Stimulated activated naive CD8-positive, alpha-beta T cell treated with anti-CD3 and anti-CD28 coated beads, Interleukin-15, Interleukin-2, amounts not matched to agents 100 U/mL and 50 U/mL, for 24 hours (primary cell): ENCODE measurements around the gene DTNBP1.
A peak's percentile ranks its signal among the peaks of the same experiment; 100 is the strongest.

Source experiments
- ATAC-seq: fragments of 150-1000 bp; cut with Tn5 transposase; one replicate; pipeline ENCODE4 v1.10.0; 2021
- DNase-seq: peaks from one replicate; pipeline ENCODE4 v3.0.0; 2021

Gene DTNBP1

DNA sequence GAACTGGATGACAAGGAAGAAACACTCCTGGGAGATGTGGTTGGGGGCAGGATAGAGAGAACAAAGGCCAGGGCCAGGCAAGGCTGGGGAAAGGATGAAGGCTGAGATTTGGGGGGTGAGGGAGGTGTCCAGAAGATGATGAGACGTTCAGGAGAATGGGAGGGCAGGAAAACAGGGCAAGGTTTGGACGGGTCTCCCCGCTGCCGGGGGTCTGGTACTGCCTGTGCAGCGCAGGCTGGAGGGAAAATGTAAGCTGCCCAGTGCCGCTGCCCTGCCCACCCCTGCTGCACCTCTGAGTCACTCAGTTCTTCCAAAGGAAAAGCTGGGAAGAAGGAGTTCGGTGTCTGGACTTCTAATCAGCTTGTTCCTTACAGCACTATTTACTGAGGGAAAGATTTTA, 130.9 kb downstream of the DTNBP1 start:
- DNase-seq (no peak), ATAC-seq (no peak)

DNA sequence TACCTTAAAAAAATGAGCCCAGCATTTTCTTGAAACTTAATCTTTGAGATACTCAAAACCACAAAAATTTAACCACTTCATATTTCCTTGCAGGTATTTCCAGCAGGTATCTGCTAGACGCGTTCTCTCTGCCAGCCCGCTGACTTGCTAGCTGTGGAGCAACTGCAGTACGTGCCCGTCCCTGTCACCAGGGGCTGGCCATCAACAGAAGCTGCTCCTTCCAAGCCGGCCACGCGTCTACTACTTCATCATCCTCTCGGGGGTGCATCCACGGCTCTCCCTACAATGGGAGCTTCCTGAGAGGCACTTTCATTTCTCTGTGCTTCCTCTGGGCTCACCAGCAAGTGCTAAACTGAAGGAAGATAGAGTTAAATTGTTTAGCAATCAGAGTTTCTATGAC, 132.4 kb downstream of the DTNBP1 start:
- DNase-seq (no peak), ATAC-seq (no peak)

DNA sequence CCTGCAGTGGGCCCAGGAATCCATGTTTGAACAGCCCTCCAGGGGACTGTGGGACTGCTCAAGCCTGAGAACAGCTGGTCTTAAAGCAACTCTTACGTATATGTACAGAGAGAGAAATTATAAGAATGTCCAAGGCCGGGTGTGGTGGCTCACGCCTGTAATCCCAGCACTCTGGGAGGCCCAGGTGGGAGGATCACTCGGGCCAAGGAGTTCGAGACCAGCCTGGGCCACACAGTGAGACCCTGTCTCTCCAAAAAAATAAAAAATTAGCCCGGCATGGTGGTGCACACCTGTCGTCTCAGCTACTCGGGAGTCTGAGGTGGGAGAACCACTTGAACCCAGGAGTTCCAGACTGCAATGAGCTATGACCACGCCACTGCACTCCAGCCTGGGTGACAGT, 134.0 kb downstream of the DTNBP1 start:
- no peak for DNase-seq
- no peak for ATAC-seq

DNA sequence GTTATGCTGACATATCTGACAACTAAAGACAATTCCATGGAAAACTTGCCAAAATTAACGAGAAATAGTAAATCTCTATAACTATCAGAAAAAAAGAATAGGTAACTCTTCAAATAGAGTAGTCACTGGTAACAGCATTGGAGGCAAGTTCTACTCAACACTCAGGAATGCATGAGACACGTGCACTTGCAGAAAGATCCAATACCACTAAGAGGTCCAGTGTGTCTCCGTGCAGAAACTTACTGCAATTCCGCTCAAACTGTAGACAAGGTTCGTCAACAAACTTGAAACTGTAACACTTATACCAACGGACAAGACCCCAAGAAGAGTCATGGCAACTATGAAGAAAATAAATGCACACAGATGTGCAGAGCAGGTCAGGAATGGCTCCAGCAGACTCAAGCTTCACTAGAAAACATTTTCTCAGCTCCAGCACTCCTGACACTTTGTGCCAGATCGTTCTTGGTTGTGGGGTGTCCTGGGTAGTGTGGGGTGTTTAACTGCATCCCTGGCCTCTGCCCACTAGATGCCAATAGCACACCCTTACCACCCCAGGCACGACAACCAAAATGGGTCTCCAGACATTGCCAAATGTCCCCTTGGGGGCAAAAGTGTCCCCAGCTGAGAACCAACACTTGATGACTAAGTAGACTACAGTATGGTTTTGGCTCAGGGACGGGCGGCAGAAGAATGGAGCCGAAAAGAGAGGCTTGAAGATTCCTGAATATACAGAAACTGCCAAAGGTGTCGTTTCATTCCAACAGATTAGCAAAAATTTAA, 134.8 kb downstream of the DTNBP1 start:
- ATAC-seq (no peak), DNase-seq (no peak)

DNA sequence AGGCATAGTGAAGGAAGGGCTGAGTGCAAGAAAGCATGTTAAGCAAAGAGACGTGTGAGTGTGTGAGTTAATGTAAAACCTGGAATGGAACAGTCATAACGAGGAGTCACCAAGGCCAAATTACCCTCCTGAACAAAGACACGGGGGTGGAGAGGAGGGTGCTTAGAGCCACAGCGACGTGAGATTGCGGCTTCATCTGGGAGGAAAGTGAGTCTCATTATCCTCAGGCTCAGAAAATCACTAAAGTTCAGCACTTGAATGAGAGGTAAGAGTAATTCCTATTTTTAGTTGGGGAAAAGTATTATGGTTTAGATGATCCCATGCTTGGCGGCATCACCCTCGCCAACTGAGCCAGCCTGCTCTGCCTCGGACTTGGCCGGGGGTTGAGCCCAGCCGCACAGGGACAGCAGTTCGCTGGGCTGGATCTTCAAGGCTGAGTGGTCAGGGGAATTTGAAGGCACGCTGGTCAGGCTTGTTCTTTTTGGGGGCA, 136.6 kb downstream of the DTNBP1 start:
- ATAC-seq (no peak), DNase-seq (no peak)

DNA sequence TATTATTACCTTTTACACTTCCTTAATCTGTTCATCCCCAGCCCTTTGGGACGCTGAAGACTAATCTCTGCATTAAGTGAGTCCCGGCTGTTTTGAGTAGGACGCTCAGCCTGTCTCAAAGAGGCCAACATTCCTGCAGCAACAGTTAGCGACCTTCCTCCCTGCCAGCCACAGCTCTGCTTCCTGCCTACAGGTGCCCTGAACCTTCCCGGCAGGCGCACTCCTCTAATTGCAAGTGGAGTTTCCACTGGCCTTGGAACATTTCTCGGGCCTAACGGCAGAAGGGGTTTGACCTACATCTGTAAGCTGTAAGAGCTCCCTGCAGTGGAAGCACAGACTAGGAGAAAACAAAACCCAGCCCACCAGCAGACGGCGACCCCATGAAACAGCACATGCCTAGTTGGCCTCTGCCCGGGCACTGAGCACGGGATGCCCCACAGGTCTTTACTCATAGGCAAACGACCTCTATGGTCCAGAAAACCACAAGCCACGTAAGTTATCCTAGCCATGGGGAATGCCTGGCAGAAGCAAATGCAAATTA, 137.9 kb downstream of the DTNBP1 start:
- no peak for DNase-seq
- ATAC-seq, result no peak

DNA sequence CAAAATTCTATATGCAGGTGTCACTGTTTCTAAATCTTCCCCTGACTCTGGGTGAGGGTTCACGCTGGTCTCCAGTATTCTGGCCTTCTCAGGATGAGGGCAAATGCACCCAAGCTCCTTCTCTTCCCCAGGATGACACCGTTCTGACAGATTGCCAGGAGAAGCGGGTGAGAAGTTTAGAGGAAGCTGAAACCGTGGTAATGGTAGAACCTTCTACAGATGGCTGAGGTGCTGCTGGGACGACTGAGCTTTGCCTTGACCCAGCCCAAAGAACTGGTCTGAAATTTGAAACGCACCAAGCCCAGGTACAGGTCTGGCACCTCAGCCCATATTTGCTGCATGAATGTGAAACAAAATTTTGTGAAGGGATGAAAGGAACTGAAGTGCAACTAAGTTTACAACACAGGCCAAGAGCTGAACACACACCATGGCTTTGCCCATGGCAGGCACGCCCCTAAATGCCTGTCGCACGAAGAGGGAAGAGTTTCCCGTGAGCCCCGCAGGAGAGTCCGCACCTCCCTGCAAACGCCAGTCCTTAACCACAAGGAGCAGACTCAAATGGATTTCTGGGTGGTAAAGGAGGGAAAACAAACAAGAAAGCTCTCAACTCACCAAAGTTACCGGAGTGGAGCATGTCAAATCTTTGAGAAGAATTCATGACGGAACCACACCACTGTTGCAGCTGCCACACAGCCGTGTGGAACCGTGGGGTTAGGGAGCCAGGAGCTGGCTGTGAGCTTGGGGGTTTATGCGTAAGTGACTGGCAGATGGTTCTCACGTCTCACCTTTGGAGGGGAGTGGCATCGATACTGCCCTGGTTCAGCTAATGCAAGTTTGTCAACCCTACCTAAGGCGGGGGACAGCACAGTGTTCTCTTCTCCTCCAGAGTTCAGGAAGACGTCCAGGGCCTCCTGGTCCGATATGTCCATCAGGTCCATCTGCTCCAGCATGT, 138.9 kb downstream of the DTNBP1 start:
- ATAC-seq, result no peak

DNA sequence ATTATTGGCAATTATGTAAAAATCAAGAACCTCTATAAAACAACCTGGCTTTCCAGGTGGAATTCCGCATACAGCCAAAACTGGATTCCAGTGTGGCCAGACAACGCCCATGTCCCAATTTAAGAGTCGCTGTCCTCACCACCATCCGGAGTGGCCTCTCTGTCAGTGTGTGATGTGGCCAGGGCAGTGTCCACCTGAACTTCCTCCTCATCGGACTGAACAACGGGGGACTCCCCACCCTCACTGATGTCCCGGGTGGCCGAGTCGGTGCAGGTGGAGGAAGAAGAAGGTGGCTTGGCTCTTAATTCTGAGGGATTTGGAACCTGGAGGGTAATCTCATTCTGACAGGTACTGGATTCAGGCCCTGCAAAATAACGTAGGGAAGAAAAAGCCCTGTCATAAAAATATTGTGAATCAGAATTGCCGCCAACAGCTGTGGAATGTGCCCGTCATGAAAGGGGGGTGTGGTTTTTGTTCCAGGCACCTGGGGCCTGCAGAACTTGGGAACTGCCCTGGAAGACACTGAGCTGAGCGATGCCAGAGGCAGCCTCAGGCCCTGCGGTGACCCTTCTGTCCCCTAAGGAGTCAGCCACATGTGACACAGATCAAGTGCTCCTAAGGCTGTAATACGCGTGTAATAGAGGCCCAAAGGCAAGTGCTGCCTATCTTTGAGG, 139.8 kb downstream of the DTNBP1 start:
- DNase-seq, result no peak

More for the DNA sequence above, 138.9 kb downstream of the DTNBP1 start:
- DNase-seq, result no peak

DNA sequence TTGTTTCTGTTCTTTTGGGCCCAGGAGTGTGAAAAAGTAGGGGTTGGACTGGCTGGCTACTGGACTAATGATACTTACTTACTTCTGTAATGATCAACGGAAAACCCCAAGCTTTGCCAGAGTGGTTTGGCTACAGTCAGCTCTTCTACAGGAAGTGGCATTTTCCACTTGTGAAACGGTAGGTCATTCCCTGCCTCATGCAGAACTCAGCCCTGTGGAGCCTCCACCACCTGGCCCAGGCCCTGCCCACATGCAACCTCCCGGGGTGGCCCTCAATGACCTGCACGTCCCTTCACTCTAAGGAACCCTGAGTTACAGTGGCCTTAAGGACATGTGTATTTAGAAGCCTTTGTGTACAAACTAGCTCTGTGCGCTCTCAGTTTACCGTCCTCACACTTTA, 140.4 kb downstream of the DTNBP1 start:
- peak; percentile 15 for DNase-seq
- peak; percentile 34 for ATAC-seq

More for the DNA sequence above, 139.8 kb downstream of the DTNBP1 start:
- no peak for ATAC-seq

DNA sequence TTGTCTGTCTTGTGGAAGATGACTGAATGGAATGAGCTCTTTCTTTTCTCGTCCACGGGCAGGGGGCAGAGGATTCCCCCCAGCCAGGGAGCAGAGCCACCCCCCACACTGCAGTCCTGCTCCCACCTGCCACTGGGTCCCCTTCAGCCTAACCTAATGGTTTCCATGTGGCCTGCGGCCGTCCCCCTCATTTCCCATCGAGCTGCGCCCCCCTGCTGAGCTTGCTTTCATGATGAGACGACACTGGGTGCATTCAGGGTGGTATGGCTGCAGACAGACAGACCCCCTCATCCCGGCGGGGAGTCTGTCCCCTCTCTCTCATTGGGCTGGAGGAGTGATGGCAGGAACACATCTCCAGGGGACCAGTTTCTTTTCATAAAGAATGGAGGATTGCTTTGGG, 140.8 kb downstream of the DTNBP1 start:
- DNase-seq (no peak), ATAC-seq (no peak)

DNA sequence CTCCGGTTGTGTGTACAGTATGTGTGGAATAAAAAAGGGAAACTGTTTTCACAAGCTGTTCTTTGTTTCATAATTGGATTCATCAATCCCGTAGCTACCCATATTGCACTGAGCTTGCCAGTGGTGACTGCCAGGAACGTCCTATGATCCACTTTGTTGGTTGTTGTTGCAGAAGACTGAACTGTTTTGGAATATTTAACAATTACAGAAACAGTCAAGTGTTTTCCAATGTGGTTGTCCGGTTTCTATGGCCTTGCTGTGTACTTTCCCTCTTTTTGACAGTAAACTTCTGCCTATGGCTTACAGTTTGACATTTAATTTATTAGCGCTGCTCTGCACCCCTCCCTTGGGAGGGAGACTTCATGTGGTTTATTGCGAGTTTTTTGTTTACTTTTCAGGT, 141.2 kb downstream of the DTNBP1 start:
- DNase-seq, result no peak
- ATAC-seq, result no peak

DNA sequence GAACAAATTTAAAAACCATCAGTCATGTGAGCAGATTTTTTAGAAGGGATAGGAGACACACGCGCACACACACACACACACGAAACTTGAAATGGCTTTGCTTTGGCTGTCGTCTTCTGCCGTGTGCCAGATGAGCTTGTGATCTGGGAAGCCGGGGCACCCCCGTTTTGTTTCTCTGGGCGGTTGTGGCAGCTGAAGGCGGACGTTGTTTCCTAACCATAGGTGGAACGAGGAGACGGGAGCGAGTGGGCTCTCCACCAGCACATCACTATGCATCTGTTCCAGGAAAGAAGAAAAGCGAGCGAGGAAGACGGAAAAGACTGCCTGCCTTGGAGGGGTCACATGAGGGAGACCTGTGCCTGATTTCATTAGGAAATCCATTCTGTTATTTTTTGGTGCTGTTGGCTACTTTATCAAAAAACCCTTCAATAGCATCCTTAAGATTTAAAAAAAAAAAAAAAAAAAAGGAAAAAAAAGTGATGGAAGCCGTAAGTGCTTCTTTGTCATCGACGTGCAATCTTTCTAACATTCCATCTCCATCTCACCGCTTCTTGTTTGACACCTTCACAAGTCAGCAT, 142.1 kb downstream of the DTNBP1 start:
- no peak for ATAC-seq
- DNase-seq, result no peak

DNA sequence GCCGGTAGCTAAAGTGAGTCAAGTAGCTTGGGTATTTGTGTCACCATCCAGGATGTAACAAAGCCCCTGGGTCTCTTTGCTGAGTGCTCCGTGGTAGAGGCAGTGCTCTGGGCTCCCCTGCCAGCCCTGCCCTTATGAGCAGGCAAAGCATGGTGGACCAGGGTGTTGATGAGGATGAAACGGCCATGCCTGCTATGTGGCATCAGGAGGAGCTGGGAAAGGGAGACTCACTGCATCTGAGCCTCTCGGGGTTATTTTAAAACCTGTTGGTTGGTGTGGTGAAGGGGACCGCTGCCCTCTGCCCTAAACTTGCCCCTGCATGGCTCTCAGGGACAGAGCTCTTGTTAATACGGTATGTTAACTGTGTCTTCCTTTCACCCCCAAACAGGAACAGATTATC, 143.1 kb downstream of the DTNBP1 start:
- ATAC-seq, result no peak
- no peak for DNase-seq

DNA sequence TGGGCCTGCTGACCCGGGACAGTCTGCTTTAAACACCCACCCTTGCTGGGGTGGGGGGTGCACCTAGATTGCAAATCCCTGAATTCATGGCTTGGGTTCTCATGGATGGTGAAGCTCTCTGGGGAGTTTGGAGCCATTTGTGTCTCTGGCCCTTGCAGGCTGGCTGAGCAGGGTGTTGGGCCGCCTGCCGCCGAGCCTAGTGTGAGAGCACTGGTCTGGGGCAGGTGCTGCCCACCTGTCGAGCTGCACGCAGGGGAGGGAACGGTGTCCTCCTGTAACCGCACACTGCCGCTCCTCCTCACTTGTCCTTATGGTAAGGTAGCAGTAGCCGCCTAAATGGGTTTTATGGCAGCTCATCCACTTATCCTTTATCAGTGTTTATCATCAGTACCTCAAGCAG, 143.9 kb downstream of the DTNBP1 start:
- ATAC-seq (no peak), DNase-seq (no peak)

DNA sequence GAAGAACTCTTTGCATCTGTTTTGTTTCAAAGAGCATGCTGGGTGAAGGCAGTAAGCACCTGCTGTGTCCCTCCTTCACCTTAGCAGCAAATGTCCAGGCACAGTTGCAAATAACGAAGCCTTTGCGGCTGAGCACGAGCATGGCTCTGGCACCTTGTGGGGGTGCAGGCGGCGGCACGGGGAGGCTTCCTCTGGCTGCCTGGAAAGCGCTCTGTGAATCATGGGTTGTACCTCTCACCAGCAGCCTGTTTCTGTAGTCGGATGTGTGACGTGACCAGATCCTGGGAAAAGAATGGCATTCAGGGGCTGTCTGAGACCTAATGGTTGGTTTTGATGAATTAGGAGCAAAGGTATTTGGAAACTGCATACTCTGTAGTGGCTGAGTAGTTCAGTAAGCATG, 144.8 kb downstream of the DTNBP1 start:
- DNase-seq, result no peak
- ATAC-seq, result no peak

DNA sequence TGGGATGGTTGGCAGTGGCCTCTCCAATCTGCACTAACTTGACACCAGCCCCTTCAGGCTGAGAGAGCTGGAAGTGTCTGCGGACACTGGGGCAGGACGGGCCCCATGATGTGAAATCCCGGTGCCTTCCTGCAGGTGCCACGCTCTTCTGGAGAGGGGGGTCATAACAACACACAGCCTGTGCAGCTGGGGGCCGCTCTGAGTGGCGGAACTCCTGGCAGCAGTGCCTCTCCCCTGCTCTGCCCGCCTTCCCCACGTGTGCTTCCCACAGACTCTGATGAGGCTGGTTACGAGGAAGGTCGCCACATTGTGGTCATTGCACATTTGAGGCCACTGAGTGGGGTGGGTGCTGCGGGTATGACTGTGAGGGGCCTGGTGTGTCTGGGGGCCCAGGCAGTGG, 145.2 kb downstream of the DTNBP1 start:
- ATAC-seq, result no peak
- no peak for DNase-seq

DNA sequence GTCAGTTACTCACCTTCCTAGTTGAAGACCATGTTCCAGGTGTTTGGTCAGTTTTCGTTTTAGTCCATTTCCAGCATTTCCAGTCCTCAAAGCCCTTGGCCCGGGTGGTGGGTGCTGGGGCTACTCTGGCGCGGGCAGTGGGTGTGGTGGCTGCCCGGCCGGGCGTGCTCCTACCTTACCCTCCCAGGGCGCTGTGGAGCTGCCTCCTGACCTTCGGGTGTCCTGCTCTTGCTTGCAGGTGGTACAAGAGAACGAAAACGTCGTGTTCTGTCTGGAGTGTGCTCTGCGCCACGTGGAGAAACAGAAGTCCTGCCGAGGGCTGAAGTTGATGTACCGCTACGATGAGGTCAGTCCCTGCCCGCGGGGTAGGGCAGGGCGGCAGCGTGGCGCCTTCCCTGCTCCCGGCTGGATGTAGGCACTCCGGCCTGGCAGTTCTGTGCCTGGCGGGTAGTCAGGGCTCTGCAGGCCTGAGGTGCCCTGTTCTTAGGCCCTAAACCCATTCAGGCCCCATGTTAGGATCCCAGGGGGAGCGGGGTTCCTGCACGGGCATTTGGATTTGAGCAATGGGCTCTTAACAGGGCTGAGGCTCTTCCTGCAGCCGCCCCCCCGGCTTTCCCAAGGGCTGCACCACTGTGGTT, 145.8 kb downstream of the DTNBP1 start:
- no peak for ATAC-seq
- no peak for DNase-seq

DNA sequence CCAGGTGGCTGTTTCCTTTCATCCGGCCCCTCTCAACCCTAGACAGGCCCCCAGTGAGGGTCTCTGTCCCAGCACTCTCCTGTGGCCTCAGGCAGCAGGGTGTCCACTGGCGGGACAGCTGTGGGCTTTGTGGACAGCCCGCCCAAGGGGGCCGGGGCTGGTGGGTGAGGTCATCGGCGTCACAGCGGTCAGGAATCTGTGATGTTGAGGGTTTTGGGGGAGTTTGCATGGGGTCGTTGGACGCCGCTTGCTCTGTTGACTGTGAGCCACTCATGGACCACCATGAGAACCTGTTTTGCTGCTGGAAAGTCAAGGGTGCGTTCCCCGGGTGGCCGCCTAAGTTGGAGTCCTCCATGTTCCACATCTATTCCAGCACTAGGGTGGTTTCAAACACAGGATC, 146.4 kb downstream of the DTNBP1 start:
- no peak for ATAC-seq
- no peak for DNase-seq

DNA sequence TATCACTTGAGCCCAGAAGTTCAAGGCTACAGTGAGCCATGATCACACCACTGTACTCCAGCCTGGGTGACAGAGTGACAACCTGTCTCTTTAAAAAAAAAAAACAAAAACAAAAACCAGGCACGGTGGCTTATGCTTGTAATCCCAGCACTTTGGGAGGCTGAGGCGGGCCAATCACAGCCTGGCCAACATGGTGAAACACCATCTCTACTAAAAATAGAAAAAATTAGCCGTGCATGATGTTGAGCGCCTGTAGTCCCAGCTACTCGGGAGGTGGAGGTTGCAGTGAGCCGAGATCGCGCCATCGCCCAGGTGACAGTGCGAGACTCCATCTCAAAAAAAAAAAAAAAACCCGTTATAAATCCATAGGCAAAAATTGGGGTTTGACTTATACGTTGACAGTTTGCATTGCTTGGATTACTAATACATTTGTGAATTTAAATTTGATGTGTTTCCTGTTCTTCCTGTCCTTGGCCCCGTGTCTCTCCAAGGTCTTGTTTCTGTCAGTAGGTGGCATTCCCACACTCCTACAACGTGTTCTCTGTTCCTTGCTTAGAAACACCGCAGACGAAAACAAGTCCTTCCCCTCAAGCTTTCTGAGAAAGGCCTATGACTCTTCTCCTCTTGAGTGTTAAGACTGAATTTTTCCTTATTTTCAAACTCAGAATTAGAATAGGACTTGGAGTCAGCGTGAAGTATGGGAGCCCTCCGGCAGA, 147.0 kb downstream of the DTNBP1 start:
- DNase-seq (no peak), ATAC-seq (no peak)

DNA sequence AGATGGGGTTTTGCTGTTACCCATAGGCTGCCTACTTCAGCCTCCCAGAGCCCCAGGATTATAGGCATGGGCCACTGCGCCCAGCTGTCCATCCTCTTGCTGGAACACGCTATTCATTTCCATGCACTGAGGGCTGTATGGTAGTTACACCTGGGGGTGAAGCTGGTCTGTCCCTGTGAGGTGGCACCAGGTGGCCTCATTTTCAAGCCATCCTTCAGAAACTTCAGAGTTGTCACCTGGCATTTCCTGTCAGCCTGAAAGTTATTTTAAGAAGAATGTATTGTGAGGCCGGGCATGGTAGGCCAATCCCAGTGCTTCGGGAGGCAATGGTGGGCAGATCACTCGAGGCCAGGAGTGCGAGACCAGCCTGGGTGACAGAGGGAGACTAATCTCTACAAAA, 147.6 kb downstream of the DTNBP1 start:
- no peak for ATAC-seq
- no peak for DNase-seq
